GM12873 (cell line): Measurements from ENCODE around the gene RPL19.

Experiments used
- TF ChIP-seq, protein P1 (sequence below): IDR thresholded peaks from 2 replicates; pipeline ENCODE4 v1.5.1; 2012; ENCODE audit warnings: low read depth, mild to moderate bottlenecking, moderate library complexity, low read length, control low read depth; ENCODE audit not compliant: insufficient read depth; ENCODE audit errors: missing control alignments

Gene RPL19

DNA sequence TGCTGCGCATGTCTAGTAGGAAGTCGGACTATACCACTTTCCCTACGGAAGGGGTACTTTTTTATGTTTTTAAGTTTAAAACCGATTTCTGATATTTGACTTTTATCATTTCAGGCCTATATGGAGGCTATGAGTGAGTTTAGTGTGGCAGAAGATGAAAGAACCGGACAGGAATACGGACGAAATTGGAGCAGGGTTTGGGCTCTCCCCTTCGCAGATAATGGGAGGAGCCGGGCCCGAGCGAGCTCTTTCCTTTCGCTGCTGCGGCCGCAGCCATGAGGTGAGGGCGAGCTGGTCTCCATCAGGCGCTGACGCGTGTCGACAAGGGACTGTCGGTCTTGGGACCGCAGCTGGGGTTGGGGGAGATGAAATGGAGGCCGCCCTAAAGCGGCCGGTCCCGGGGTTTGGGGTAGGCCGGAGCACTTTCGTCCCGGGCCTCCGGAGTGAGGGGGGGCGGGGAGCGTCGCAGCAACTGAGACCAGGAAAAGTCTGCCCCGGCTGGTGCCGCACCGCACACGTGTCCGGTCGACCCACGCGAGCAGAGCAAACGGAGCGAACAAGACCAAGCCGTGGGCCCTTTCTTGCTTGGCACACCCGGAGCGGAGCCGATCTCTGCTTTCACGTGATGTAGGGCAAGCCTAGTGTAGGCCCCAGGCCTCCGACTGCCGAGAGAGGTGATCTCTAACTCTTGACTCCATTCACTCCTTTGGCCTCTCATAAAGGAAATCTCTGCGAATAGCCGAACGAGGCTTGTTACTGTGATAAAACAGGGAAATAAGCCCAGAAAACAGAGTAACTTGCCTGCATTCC lies at the start of gene RPL19:
Gene RPL19, plus strand, starts transcription at position 214 of the 810 bp plus-strand sequence. Its CDS starts 62 bp downstream, at position 276.
- TF ChIP-seq, protein P1, sequence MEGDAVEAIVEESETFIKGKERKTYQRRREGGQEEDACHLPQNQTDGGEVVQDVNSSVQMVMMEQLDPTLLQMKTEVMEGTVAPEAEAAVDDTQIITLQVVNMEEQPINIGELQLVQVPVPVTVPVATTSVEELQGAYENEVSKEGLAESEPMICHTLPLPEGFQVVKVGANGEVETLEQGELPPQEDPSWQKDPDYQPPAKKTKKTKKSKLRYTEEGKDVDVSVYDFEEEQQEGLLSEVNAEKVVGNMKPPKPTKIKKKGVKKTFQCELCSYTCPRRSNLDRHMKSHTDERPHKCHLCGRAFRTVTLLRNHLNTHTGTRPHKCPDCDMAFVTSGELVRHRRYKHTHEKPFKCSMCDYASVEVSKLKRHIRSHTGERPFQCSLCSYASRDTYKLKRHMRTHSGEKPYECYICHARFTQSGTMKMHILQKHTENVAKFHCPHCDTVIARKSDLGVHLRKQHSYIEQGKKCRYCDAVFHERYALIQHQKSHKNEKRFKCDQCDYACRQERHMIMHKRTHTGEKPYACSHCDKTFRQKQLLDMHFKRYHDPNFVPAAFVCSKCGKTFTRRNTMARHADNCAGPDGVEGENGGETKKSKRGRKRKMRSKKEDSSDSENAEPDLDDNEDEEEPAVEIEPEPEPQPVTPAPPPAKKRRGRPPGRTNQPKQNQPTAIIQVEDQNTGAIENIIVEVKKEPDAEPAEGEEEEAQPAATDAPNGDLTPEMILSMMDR, result no peak

DNA sequence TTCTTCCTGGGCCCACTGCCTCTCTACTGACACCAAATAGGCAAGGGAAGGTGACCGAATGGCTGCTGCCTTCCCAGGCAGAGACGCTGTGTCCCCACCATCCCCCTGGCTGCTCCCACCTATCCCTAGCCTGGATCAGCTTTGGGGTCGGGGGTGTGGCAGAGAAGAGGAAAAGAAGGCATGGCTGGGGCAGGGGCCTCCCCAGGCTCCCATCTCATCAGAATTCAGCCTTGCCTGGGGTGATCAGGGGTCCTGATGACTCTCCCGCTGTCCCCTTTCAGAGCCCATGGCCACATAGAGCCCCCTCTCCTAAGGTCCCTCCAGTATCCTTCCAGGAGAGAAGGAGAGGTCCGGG lies 49.3 kb upstream of the RPL19 start:
- TF ChIP-seq, protein P1, result no peak

- TF ChIP-seq, protein P1, result no peak
Measured at GRCh38 chr17:39151150-39151942, 48.7 kb upstream of the RPL19 start, which contains the start of gene PLXDC1. Gene PLXDC1, minus strand, starts transcription at chr17:39151637. Its CDS starts 200 bp downstream, at chr17:39151437.

DNA sequence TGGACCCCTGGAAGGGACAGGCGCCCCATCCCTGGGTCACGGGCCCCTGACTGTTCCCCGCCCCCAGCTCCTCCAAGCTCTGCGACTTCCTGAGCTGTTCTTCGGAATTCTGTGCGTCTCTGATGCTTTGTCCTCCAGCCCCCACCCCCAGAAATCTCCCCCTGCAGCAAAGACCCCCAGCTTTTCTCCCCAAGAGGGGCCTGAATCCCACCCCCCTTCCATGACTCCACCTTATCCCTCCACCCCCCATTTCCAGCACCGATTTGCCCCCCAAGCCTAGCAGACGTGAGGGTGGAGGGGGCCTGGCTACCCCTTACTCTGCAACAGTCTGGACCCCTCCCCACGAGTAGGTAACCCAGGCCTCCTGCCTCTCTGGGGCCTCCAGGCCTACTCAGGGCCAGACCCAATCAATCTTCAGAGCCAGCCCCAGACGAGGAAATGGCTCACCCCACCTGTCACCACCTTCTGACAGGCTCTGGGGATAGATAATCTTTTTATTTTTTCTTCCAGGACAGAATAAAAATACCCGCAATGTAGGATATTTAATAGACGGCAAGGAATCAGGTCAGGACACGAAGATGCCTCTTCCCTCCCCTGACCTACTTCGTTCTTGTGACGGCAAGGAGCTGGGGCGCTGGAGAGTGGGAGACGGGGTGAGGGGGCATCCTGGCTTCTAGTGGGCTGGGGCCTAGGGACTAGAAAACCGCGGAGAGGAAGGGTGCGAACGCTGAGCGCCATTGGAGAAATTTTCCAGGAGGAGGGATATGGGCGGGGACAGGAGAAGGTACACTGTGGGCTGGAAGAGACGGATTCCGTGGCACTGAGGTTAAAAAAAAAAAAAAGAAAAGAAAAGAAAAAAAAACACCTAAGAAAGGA lies 47.9 kb upstream of the RPL19 start:
- TF ChIP-seq, protein P1, result no peak

- TF ChIP-seq, protein P1, result no peak
Measured at GRCh38 chr17:39153599-39154051, 46.5 kb upstream of the RPL19 start.

- TF ChIP-seq, protein P1, result no peak
Measured at GRCh38 chr17:39155654-39156053, 44.4 kb upstream of the RPL19 start.
